ENCODE measurements around the gene GLCE.

The GLCE gene

DNA sequence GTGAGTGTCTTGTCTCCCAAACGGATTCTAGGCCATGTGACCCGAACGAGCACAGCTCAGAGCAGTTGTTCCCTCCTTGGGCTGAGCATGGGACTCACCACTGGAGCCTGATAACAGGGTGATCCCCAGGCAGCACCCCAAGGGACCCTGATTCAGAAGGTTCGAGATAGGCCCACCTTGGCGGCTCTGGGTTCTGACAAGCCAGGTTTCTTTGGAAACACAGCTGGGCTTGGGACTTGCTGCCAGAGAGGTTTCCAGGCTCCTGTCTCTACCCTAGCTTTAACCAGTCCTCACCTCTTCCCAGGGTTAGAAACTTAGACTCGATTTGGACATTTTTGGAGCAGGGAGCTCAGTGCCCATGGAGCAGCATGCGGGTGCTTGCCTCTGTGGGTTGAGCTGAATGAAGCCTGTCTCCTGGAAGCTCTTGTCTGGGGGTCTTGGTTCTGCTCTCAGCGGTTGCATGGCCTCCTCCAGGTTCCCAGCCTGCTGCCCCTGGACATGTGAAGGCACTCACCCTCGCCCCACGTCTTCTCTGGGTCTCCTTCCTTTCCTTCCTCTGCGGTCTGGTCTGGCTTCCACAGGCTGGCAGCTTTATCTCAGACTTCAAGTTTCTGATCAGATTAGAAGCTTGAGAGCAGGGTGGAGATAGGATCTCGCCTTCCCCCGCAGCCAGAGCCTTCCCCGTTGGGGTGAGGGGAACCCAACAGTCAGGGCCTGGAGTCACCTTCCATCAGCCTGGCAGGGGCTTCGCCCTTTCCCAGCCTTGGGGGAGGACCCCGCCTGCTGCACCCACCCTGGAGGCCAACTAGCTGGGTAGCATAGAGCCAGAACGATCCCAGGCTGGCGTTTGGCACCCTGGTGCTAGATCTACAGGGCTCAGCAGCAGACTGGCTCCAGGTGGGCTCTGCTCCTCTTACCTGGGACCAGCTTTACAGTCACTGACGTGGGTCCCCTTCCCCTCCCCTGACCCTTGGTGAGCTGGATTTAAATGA is 159.2 kb downstream of the GLCE start:
- Histone ChIP-seq H3K9me3 (no peaks in the 10 kb centered on the region), H3K27me3 (no peaks in the 10 kb centered on the region), H3K4me1 (ENCODE audit: control insufficient read depth in 1 of 2, insufficient read depth in 1 of 2, low read depth in 1 of 2, low read length in 1 of 2) (peaks cover 53 to 57% of the 10 kb centered on the region in 2 experiments), H3K4me3 (ENCODE audit: low read depth in 1 of 2, low read length in 1 of 2) (no peak overlapping the region), H3K36me3 (no peaks in the 10 kb centered on the region), H3K27ac (peak overlapping the region; percentile 68)
- TF ChIP-seq, protein P1, sequence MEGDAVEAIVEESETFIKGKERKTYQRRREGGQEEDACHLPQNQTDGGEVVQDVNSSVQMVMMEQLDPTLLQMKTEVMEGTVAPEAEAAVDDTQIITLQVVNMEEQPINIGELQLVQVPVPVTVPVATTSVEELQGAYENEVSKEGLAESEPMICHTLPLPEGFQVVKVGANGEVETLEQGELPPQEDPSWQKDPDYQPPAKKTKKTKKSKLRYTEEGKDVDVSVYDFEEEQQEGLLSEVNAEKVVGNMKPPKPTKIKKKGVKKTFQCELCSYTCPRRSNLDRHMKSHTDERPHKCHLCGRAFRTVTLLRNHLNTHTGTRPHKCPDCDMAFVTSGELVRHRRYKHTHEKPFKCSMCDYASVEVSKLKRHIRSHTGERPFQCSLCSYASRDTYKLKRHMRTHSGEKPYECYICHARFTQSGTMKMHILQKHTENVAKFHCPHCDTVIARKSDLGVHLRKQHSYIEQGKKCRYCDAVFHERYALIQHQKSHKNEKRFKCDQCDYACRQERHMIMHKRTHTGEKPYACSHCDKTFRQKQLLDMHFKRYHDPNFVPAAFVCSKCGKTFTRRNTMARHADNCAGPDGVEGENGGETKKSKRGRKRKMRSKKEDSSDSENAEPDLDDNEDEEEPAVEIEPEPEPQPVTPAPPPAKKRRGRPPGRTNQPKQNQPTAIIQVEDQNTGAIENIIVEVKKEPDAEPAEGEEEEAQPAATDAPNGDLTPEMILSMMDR (IDR thresholded peaks at IDR 0.05) = no peak

DNA sequence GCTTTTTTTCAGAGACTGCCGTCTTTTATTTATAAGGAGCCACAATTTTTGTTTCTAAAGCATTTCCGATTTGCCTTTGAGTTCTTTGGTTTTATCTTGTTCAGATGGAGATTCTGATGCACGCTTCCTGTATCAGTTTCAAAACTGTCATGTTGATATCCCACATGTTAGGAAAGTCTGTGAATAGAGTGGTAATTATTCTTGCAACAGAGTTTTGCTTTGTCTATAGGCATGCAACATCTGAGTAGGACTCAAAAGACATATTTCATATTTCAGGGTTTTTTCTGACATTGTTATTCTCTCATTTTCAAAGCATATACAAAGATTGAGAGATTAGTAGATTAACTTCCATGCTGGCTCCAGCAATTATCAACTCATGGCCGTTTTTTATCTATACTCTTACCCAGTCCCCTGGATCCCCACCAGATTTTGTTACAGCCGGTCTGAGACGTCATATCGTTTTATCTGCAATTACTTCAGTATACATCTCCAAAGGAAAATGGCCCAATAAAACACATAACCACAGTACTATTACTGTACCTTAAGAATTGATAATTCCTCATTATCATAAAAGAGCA is 160.6 kb downstream of the GLCE start:
- Histone ChIP-seq H3K9me3 (no peaks in the 10 kb centered on the region), H3K27ac (peak overlapping the region; percentile 68), H3K36me3 (no peaks in the 10 kb centered on the region), H3K4me3 (ENCODE audit: low read depth in 1 of 2, low read length in 1 of 2) (no peak overlapping the region), H3K4me1 (ENCODE audit: control insufficient read depth in 1 of 2, insufficient read depth in 1 of 2, low read depth in 1 of 2, low read length in 1 of 2) (peaks cover 39 to 43% of the 10 kb centered on the region in 2 experiments), H3K27me3 (no peaks in the 10 kb centered on the region)
- TF ChIP-seq, protein P1 (IDR thresholded peaks at IDR 0.05) = no peak
